HEK293T (cell line): Measurements from ENCODE around the gene TECTA.

Source experiments
- ARNT ChIP-seq: fragments of 450-650 bp; IDR thresholded peaks from 2 replicates; pipeline ENCODE4 v1.6.1; 2017; ENCODE audit warnings: mild to moderate bottlenecking
- ELF4 ChIP-seq: fragments of 450-650 bp; IDR thresholded peaks from 2 replicates; pipeline ENCODE4 v1.6.1; 2017; ENCODE audit warnings: antibody characterized with exemption
- HDGF ChIP-seq: fragments of 450-650 bp; IDR thresholded peaks from 2 replicates; pipeline ENCODE4 v1.6.1; 2017; ENCODE audit warnings: antibody characterized with exemption, borderline replicate concordance
- L3MBTL2 ChIP-seq: fragments of 450-650 bp; conservative IDR thresholded peaks from 2 replicates; pipeline ENCODE4 v1.6.1; 2016; ENCODE audit warnings: mild to moderate bottlenecking
- SP1 ChIP-seq: fragments of 450-650 bp; IDR thresholded peaks from 2 replicates; pipeline ENCODE4 v1.6.1; 2017
- SUZ12 ChIP-seq: fragments of 450-650 bp; IDR thresholded peaks from 2 replicates; pipeline ENCODE4 v1.6.1; 2016; ENCODE audit warnings: mild to moderate bottlenecking
- TARDBP ChIP-seq: fragments of 450-650 bp; IDR thresholded peaks from 2 replicates; pipeline ENCODE4 v1.6.1; 2016
- ZNF384 ChIP-seq: fragments of 450-650 bp; IDR thresholded peaks from 2 replicates; pipeline ENCODE4 v1.6.1; 2016
- TF ChIP-seq, protein P1 (sequence below): fragments of 450-650 bp; IDR thresholded peaks from 2 replicates; pipeline ENCODE4 v1.6.1; 2016

DNA sequence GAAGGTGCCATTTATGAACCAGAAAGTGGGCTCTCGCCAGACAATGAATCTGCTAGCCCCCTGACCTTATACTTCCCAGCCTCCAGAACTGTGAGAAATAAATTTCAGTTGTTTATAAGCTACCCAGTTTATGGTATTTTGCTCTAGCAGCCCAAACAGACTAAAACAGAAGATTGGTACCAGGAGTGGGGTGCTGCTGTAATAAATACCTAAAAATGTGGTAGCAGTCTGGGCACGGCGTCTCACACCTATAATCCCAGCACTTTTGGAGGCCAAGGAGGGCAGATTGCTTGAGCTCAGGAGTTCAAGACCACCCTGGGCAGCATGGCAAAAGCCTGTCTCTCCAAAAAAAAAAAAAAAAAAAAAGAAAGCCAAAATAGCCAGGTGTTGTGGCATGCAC lies 21.3 kb downstream of the TECTA start:
- TF ChIP-seq SP1 (no peak), SUZ12 (no peak), TARDBP (no peak), L3MBTL2 (no peak), HDGF (no peak), ELF4 (no peak), ARNT (no peak), ZNF384 (no peak)
- TF ChIP-seq, protein P1, sequence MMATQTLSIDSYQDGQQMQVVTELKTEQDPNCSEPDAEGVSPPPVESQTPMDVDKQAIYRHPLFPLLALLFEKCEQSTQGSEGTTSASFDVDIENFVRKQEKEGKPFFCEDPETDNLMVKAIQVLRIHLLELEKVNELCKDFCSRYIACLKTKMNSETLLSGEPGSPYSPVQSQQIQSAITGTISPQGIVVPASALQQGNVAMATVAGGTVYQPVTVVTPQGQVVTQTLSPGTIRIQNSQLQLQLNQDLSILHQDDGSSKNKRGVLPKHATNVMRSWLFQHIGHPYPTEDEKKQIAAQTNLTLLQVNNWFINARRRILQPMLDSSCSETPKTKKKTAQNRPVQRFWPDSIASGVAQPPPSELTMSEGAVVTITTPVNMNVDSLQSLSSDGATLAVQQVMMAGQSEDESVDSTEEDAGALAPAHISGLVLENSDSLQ = no peak
